ENCODE results near the gene FLG. TPM values are rescaled to one million over a fixed set of nuclear protein-coding genes. Genes with fewer than 3 reads are reported as not detected.
"Not testable (repeated sequence)": the region's sequence is repeated elsewhere in the genome, so short reads cannot be mapped to it uniquely, and the experiment has no call there.

The FLG gene
- total and polyA plus RNA-seq, 4 donors = under 0.01 to 0.03 (median 0.03) TPM; not detected in 1

DNA sequence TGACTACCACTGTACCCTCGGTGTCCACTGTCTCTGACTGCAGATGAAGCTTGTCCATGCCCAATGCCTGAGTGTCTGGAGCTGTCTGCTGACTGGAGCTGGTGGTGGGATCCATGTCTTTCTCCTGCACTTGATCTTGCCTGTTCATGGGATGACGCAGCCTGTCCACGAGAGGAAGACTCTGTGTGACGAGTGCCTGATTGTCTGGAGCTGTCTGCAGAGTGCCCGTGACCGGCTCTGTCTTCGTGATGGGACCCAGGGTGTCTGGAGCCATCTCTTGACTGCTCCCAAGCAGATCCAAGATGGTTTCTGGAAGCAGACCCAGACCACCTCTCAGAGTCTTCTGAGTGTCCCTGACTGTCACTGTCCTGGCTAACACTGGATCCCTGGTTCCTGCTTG is 16.3 kb downstream of the FLG start:
- H3K27me3 ChIP-seq (ENCODE audit: control insufficient read depth in 1 of 2, insufficient read depth in 2 of 2, low read length in 1 of 2); H3K27ac ChIP-seq (ENCODE audit: low read depth in 1 of 2, low read length in 2 of 2); ATAC-seq (ENCODE audit: low FRiP score); H3K4me3 ChIP-seq (ENCODE audit: low read length in 2 of 2); intact Hi-C loops (cut with DNase I); H3K36me3 ChIP-seq (ENCODE audit: control insufficient read depth in 1 of 2, insufficient read depth in 2 of 2, low read length in 1 of 2); DNase-seq; H3K4me1 ChIP-seq (ENCODE audit: control insufficient read depth in 1 of 2, insufficient read depth in 2 of 2, low read length in 2 of 2): not testable (repeated sequence)
- 87 to 93% methylated on average over 7 of the region's 7 CpGs for WGBS, 2 donors
- H3K9me3 ChIP-seq (ENCODE audit: control insufficient read depth, low read length) = peaks cover 11% of the 10 kb centered on the region

DNA sequence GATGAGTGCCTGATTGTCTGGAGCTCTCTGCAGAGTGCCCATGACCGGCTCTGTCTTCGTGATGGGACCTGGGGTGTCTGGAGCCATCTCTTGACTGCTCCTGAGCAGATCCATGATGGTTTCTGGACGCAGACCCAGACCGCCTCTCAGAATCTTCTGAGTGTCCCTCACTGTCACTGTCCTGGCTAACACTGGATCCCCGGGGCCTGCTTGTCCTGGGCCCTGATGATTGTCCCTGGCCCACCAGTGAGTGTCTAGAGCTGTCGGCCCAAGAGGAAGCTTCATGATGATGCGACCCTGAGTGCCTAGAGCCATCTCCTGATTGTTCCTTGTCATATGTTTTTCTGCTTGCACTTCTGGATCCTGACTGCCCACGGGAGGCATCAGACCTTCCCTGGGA is 17.1 kb downstream of the FLG start:
- H3K4me3 ChIP-seq (ENCODE audit: low read length in 2 of 2); H3K27me3 ChIP-seq (ENCODE audit: control insufficient read depth in 1 of 2, insufficient read depth in 2 of 2, low read length in 1 of 2); intact Hi-C loops (cut with DNase I); H3K36me3 ChIP-seq (ENCODE audit: control insufficient read depth in 1 of 2, insufficient read depth in 2 of 2, low read length in 1 of 2); H3K4me1 ChIP-seq (ENCODE audit: control insufficient read depth in 1 of 2, insufficient read depth in 2 of 2, low read length in 2 of 2); ATAC-seq (ENCODE audit: low FRiP score); H3K27ac ChIP-seq (ENCODE audit: low read depth in 1 of 2, low read length in 2 of 2): not testable (repeated sequence)
- H3K9me3 ChIP-seq (ENCODE audit: control insufficient read depth, low read length) = peaks cover 11% of the 10 kb centered on the region
- 91 to 94% methylated on average over 8 of the region's 8 CpGs for WGBS, 2 donors
- peak in 1 of 2 donors; percentile 25 for DNase-seq

DNA sequence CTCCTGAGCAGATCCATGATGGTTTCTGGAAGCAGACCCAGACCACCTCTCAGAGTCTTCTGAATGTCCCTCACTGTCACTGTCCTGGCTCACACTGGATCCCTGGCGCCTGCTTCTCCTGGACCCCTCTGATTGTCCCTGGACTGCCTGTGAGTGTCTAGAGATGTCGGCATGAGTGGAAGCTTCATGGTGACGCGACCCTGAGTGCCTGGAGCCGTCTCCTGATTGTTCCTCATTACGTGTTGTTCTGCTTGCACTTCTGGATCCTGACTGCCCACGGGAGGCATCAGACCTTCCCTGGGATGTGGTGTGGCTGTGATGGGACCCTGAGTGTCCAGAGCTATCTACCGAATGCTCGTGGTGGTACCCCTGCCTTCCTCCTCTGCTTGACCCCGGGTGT is 18.9 kb downstream of the FLG start:
- ATAC-seq (ENCODE audit: low FRiP score); H3K4me1 ChIP-seq (ENCODE audit: control insufficient read depth in 1 of 2, insufficient read depth in 2 of 2, low read length in 2 of 2); DNase-seq; H3K4me3 ChIP-seq (ENCODE audit: low read length in 2 of 2); H3K27me3 ChIP-seq (ENCODE audit: control insufficient read depth in 1 of 2, insufficient read depth in 2 of 2, low read length in 1 of 2); H3K36me3 ChIP-seq (ENCODE audit: control insufficient read depth in 1 of 2, insufficient read depth in 2 of 2, low read length in 1 of 2); H3K27ac ChIP-seq (ENCODE audit: low read depth in 1 of 2, low read length in 2 of 2); intact Hi-C loops (cut with DNase I): not testable (repeated sequence)
- peaks cover 11% of the 10 kb centered on the region for H3K9me3 ChIP-seq (ENCODE audit: control insufficient read depth, low read length)
- 91 to 94% methylated on average over 7 to 10 of the region's 10 CpGs for WGBS, 2 donors

DNA sequence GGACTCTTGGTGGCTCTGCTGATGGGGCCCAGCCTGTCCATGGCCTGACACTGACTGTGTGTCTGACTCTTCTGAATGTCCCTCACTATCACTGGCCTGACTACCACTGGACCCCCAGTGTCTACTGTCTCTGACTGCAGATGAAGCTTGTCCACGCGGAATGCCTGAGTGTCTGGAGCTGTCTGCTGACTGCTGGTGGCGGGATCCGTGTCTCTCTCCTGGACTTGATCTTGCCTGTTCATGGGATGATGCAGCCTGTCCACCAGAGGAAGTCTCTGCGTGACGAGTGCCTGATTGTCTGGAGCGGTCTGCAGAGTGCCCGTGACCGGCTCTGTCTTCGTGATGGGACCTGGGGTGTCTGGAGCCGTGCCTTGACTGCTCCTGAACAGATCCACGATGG is 20.3 kb downstream of the FLG start:
- ATAC-seq (ENCODE audit: low FRiP score); intact Hi-C loops (cut with DNase I); H3K4me1 ChIP-seq (ENCODE audit: control insufficient read depth in 1 of 2, insufficient read depth in 2 of 2, low read length in 2 of 2); H3K27me3 ChIP-seq (ENCODE audit: control insufficient read depth in 1 of 2, insufficient read depth in 2 of 2, low read length in 1 of 2); H3K4me3 ChIP-seq (ENCODE audit: low read length in 2 of 2); H3K27ac ChIP-seq (ENCODE audit: low read depth in 1 of 2, low read length in 2 of 2); H3K9me3 ChIP-seq (ENCODE audit: control insufficient read depth, low read length); H3K36me3 ChIP-seq (ENCODE audit: control insufficient read depth in 1 of 2, insufficient read depth in 2 of 2, low read length in 1 of 2): not testable (repeated sequence)
- 93 to 95% methylated on average over 12 of the region's 12 CpGs for WGBS, 2 donors
- DNase-seq = peak in 1 of 2 donors; percentile 56

DNA sequence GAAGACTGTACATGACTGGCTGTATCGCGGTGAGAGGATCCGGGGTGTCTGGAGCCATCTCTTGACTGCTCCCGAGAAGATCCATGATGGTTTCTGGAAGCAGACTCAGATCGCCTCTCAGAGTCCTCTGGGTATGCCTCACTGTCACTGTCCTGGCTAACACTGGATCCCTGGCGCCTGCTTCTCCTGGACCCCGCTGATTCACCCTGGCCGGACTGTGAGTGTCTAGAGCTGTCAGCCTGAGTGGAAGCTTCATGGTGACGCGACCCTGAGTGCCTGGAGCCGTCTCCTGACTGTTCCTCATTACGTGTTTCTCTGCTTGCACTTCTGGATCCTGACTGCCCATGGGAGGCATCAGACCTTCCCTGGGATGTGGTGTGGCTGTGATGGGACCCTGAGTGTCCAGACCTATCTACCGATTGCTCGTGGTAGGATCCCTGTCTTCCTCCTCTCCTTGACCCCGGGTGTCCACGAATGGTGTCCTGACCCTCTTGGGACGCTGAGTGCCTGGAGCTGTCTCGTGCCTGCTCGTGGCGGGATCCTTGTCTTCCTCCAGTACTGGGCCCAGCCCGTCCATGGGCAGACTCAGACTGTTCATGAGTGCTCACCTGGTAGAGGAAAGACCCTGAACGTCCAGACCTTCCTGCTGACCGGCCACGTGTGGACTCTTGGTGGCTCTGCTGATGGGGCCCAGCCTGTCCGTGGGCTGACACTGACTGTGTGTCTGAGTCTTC is 21.7 kb downstream of the FLG start:
- H3K9me3 ChIP-seq (ENCODE audit: control insufficient read depth, low read length); H3K4me1 ChIP-seq (ENCODE audit: control insufficient read depth in 1 of 2, insufficient read depth in 2 of 2, low read length in 2 of 2); ATAC-seq (ENCODE audit: low FRiP score); H3K27ac ChIP-seq (ENCODE audit: low read depth in 1 of 2, low read length in 2 of 2); H3K4me3 ChIP-seq (ENCODE audit: low read length in 2 of 2); intact Hi-C loops (cut with DNase I); H3K27me3 ChIP-seq (ENCODE audit: control insufficient read depth in 1 of 2, insufficient read depth in 2 of 2, low read length in 1 of 2); H3K36me3 ChIP-seq (ENCODE audit: control insufficient read depth in 1 of 2, insufficient read depth in 2 of 2, low read length in 1 of 2): not testable (repeated sequence)
- peak in 1 of 2 donors; percentile 50 for DNase-seq
- 92 to 96% methylated on average over 22 to 24 of the region's 25 CpGs for WGBS, 2 donors

DNA sequence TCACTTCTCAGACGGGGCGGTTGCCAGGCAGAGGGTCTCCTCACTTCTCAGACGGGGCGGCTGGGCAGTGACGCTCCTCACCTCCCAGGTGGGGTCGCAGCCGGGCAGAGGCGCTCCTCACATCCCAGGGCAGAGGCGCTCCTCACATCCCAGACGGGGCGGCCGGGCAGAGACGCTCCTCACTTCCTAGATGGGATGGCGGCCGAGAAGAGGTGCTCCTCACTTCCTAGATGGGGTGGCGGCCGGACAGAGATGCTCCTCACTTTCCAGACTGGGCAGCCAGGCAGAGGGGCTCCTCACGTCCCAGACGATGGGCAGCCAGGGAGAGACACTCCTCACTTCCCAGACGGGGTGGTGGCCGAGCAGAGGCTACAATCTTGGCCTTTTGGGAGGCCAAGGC is 68.6 kb downstream of the FLG start:
- H3K27ac ChIP-seq (ENCODE audit: low read depth in 1 of 2, low read length in 2 of 2); H3K27me3 ChIP-seq (ENCODE audit: control insufficient read depth in 1 of 2, insufficient read depth in 2 of 2, low read length in 1 of 2); H3K4me1 ChIP-seq (ENCODE audit: control insufficient read depth in 1 of 2, insufficient read depth in 2 of 2, low read length in 2 of 2); H3K9me3 ChIP-seq (ENCODE audit: control insufficient read depth, low read length); intact Hi-C loops (cut with DNase I); ATAC-seq (ENCODE audit: low FRiP score); H3K36me3 ChIP-seq (ENCODE audit: control insufficient read depth in 1 of 2, insufficient read depth in 2 of 2, low read length in 1 of 2); H3K4me3 ChIP-seq (ENCODE audit: low read length in 2 of 2): not testable (repeated sequence)
- DNase-seq = peak in 1 of 2 donors; percentile 57
- 80 to 87% methylated on average over 17 to 21 of the region's 21 CpGs for WGBS, 2 donors

Other genes starting within 250 kb of the FLG start
- gene TCHHL1, start 236.2 kb downstream of the FLG start, total RNA-seq = not detected
- not detected for gene TCHHL1, start 236.2 kb downstream of the FLG start, polyA plus RNA-seq
- under 1 TPM; 0.16 to 0.27 TPM for gene TCHH, start 209.8 kb downstream of the FLG start, total RNA-seq
- gene TCHH, start 209.8 kb downstream of the FLG start, polyA plus RNA-seq = under 1 TPM in 1 of 2 donors, not detected in 1; 0.13 TPM
- gene RPTN, start 166.0 kb downstream of the FLG start, total RNA-seq = not detected
- gene RPTN, start 166.0 kb downstream of the FLG start, polyA plus RNA-seq = not detected
- gene HRNR, start 101.0 kb downstream of the FLG start, total RNA-seq = not detected
- gene HRNR, start 101.0 kb downstream of the FLG start, polyA plus RNA-seq = not detected
- not detected for gene FLG2, start 34.8 kb upstream of the FLG start, total RNA-seq
- gene FLG2, start 34.8 kb upstream of the FLG start, polyA plus RNA-seq = not detected
- gene CRNN, start 89.0 kb upstream of the FLG start, total RNA-seq = not detected
- 1 to 10 TPM; 1.4 to 3.0 TPM for gene CRNN, start 89.0 kb upstream of the FLG start, polyA plus RNA-seq
- not detected for gene LCE5A, start 185.6 kb upstream of the FLG start, total RNA-seq
- gene LCE5A, start 185.6 kb upstream of the FLG start, polyA plus RNA-seq = under 1 TPM in 1 of 2 donors, not detected in 1; 0.15 TPM
- not detected for gene CRCT1, start 189.2 kb upstream of the FLG start, total RNA-seq
- gene CRCT1, start 189.2 kb upstream of the FLG start, polyA plus RNA-seq = 1 to 10 TPM in 1 of 2 donors, under 1 TPM in 1; 0.18 to 1.1 TPM
- not detected for gene LCE3E, start 241.5 kb upstream of the FLG start, total RNA-seq
- gene LCE3E, start 241.5 kb upstream of the FLG start, polyA plus RNA-seq = not detected